Osteoblast (primary cell): ENCODE measurements around the gene ADAMTSL1. TPM values are rescaled to one million over a fixed set of nuclear protein-coding genes. Genes with fewer than 3 reads are reported as not detected.
"Not testable (repeated sequence)": the region's sequence is repeated elsewhere in the genome, so short reads cannot be mapped to it uniquely, and the experiment has no call there.

Experiments used
- DNase-seq: peaks from one replicate; pipeline ENCODE4 v3.0.0; 2011; ENCODE audit warnings: low spot score, mixed read lengths; ENCODE audit not compliant: insufficient read length; ENCODE audit errors: missing footprints
- H2AFZ ChIP-seq: 2 replicates; pipeline ENCODE4 v1.6.0; 2011; ENCODE audit warnings: mild to moderate bottlenecking, low read length
- H3K27ac ChIP-seq: 2 replicates; pipeline ENCODE4 v1.5.1; 2011; ENCODE audit warnings: mild to moderate bottlenecking, low read depth, low read length, moderate library complexity
- H3K27me3 ChIP-seq: 2 replicates; pipeline ENCODE4 v1.6.0; 2012; ENCODE audit warnings: mild to moderate bottlenecking, control low read depth, inconsistent platforms, low read length, moderate library complexity; ENCODE audit not compliant: insufficient read depth
- H3K36me3 ChIP-seq: 2 replicates; pipeline ENCODE4 v1.5.1; 2011; ENCODE audit warnings: mild to moderate bottlenecking, low read length, control low read depth, moderate library complexity; ENCODE audit not compliant: insufficient read depth
- H3K4me1 ChIP-seq: 2 replicates; pipeline ENCODE4 v1.5.1; 2011; ENCODE audit warnings: mild to moderate bottlenecking, low read length, control low read depth, moderate library complexity; ENCODE audit not compliant: insufficient read depth
- H3K4me2 ChIP-seq: 2 replicates; pipeline ENCODE4 v1.6.0; 2011; ENCODE audit warnings: mild to moderate bottlenecking, low read length; ENCODE audit not compliant: insufficient read depth
- H3K4me3 ChIP-seq: fragments of 200-600 bp; sonication (generic); 3 replicates; pipeline ENCODE4 v1.5.1; 2012; ENCODE audit warnings: mild to moderate bottlenecking, low read length, inconsistent platforms; ENCODE audit not compliant: insufficient read depth
- H3K79me2 ChIP-seq: 2 replicates; pipeline ENCODE4 v1.6.0; 2012; ENCODE audit warnings: mild to moderate bottlenecking, low read length, control low read depth, inconsistent platforms; ENCODE audit not compliant: insufficient read depth
- H3K9me3 ChIP-seq: 2 replicates; pipeline ENCODE4 v1.5.1; 2011; ENCODE audit warnings: low read depth, low read length, control low read depth
- H4K20me1 ChIP-seq: 2 replicates; pipeline ENCODE4 v1.6.0; 2012; ENCODE audit warnings: mild to moderate bottlenecking, low read length, control low read depth; ENCODE audit not compliant: insufficient read depth
- total RNA-seq: library from RNA; depleted of rRNA; stranded (reverse); fragments of >200 nt; gene quantifications from 2 replicates; pipeline ENCODE4 v1.2.3, GENCODE V29; 2012
- TF ChIP-seq, protein P1 (sequence below): IDR thresholded peaks from 2 replicates; pipeline ENCODE4 v1.5.1; 2011; ENCODE audit warnings: mild to moderate bottlenecking, low read depth, low read length, moderate library complexity; ENCODE audit errors: extremely low read depth

ADAMTSL1 gene
- total RNA-seq, 1 donor, result 54.3 TPM

DNA sequence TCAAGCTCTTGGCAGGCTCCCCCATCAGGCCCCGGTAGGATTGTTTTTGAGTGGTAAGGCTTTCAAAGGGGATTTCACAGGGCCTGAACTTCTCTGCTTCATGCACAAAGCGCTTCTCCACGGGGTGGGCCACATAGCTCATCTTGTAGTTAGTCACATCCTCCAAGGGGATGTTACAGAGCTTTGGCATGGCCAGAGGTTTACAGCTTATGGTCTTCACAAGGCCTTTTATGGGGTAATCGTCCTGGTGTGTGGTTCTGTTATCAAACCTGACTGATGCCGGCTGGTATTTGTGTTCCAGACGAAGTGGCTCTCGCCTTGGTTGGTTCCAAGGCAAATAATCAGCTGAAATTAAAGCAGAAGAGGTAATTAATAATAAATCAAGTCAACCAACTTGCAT is 454.8 kb downstream of the ADAMTSL1 start:
- Histone ChIP-seq H3K27me3 (no peaks in the 10 kb centered on the region), H2AFZ (peak overlapping the region; percentile 37), H4K20me1 (no peaks in the 10 kb centered on the region), H3K27ac (peak overlapping the region; percentile 57), H3K4me1 (peaks cover 17% of the 10 kb centered on the region), H3K4me2 (peak overlapping the region; percentile 4), H3K9me3 (no peaks in the 10 kb centered on the region), H3K79me2 (no peaks in the 10 kb centered on the region), H3K4me3 (no peak overlapping the region), H3K36me3 (no peaks in the 10 kb centered on the region)
- TF ChIP-seq, protein P1, sequence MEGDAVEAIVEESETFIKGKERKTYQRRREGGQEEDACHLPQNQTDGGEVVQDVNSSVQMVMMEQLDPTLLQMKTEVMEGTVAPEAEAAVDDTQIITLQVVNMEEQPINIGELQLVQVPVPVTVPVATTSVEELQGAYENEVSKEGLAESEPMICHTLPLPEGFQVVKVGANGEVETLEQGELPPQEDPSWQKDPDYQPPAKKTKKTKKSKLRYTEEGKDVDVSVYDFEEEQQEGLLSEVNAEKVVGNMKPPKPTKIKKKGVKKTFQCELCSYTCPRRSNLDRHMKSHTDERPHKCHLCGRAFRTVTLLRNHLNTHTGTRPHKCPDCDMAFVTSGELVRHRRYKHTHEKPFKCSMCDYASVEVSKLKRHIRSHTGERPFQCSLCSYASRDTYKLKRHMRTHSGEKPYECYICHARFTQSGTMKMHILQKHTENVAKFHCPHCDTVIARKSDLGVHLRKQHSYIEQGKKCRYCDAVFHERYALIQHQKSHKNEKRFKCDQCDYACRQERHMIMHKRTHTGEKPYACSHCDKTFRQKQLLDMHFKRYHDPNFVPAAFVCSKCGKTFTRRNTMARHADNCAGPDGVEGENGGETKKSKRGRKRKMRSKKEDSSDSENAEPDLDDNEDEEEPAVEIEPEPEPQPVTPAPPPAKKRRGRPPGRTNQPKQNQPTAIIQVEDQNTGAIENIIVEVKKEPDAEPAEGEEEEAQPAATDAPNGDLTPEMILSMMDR, result no peak
- no peak for DNase-seq

DNA sequence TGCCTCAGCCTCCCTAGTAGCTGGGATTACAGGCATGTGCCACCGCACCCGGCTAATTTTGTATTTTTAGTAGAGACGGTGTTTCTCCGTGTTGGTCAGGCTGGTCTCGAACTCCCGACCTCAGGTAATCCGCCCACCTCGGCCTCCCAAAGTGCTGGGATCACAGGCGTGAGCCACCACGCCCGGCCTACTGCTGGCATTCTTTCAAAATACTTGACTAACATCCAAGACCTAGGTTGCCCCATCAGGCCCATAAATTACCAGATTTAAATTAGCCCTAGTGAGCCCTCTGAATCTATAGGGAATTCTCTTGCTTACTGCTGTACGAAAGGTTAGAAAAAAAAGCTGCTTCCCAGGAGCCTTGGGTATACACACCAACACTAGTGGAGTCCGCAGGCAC is 456.7 kb downstream of the ADAMTSL1 start:
- DNase-seq, H3K9me3 ChIP-seq, H3K79me2 ChIP-seq, H3K27ac ChIP-seq, H3K4me2 ChIP-seq, H3K27me3 ChIP-seq, H2AFZ ChIP-seq, H3K4me3 ChIP-seq, H4K20me1 ChIP-seq, H3K36me3 ChIP-seq: not testable (repeated sequence)
- H3K4me1 ChIP-seq, result peaks cover 22% of the 10 kb centered on the region

DNA sequence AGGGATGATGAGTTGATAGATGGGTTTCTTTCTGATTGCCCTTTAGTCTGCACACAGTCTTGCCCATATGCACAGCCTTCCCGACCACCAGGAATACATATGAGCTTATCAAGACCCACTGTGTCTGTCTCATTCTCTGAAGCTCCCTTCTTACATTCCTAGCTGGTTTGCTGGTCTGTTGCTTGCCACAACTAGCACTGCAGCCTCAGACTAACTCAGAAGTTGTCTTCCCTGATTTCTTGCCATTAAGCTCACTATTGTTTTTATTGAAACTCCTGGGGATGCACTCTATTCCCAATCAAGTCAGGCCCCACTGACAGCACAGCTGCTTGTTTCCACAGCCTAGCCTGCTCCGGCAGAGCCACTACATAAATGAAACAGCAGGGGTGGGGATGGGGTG is 461.6 kb downstream of the ADAMTSL1 start:
- no peaks in the 10 kb centered on the region for H3K79me2 ChIP-seq
- H3K36me3 ChIP-seq, result no peaks in the 10 kb centered on the region
- H3K4me1 ChIP-seq, result peaks cover 11% of the 10 kb centered on the region
- H2AFZ ChIP-seq, result peak overlapping the region; percentile 53
- no peaks in the 10 kb centered on the region for H3K9me3 ChIP-seq
- no peak overlapping the region for H3K4me3 ChIP-seq
- no peak for DNase-seq
- no peak overlapping the region for H3K27ac ChIP-seq
- H3K4me2 ChIP-seq, result no peak overlapping the region
- H4K20me1 ChIP-seq, result no peaks in the 10 kb centered on the region
- TF ChIP-seq, protein P1, result no peak
- no peaks in the 10 kb centered on the region for H3K27me3 ChIP-seq

DNA sequence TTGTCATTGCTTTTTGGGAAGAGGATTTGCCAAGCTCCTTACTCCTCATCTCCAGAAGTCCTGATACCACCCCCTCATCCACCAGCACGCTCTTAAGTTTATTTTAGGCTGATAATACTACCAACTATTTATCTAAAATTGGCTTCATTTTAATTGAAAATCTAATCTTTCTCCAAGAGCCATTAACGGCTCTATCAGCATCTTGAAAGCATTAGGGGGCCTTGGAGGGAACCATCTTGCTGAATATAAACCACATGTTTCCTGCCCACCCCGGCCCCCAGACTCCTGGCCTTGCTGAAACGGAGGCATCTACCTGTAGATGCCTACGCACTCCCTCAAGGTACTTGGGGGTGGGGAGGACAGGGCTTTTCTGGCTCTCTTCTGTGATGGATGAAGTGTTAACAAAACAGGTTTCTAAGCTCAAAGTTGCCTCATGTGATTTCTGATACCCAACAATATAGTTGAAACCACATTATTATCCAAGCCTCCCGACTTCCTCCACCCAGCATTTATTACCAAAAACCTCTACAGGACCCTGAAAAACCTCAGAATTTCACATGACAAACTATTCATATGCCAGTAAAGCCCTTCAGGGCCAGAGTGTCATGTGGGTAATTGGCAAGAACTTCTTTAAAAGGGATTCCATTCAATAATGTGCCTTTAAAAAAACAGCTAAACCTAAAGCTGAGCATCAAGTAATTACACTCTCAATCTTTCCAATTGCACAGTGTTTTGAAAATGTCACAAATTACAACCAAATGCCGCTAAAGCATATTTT is 462.3 kb downstream of the ADAMTSL1 start:
- H3K4me3 ChIP-seq, result no peak overlapping the region
- no peak overlapping the region for H3K4me2 ChIP-seq
- H2AFZ ChIP-seq, result peak overlapping the region; percentile 53
- peaks cover 11% of the 10 kb centered on the region for H3K4me1 ChIP-seq
- TF ChIP-seq, protein P1, result no peak
- no peaks in the 10 kb centered on the region for H3K79me2 ChIP-seq
- H3K27me3 ChIP-seq, result no peaks in the 10 kb centered on the region
- H4K20me1 ChIP-seq, result no peaks in the 10 kb centered on the region
- DNase-seq, result no peak
- H3K36me3 ChIP-seq, result no peaks in the 10 kb centered on the region
- no peak overlapping the region for H3K27ac ChIP-seq
- no peaks in the 10 kb centered on the region for H3K9me3 ChIP-seq
